Progenitor cell of endocrine pancreas (in vitro differentiated cells): ENCODE results near the gene HIGD2A. TPM values are rescaled to one million over a fixed set of nuclear protein-coding genes. Genes with fewer than 3 reads are reported as not detected.

Experiments used
- DNase-seq: peaks from one replicate; pipeline ENCODE4 v3.0.0; 2021; ENCODE audit warnings: low spot score; ENCODE audit not compliant: unreplicated experiment
- H3K27ac Mint-ChIP-seq: 2 replicates; pipeline ENCODE4 v1.8.0; 2021; ENCODE audit warnings: mild to moderate bottlenecking, moderate library complexity, mixed read lengths
- H3K27me3 Mint-ChIP-seq: 2 replicates; pipeline ENCODE4 v1.8.0; 2021; ENCODE audit warnings: mixed read lengths
- H3K36me3 Mint-ChIP-seq: 2 replicates; pipeline ENCODE4 v1.8.0; 2022; ENCODE audit warnings: mixed read lengths; ENCODE audit not compliant: insufficient read depth
- H3K4me1 Mint-ChIP-seq: 2 replicates; pipeline ENCODE4 v1.8.0; 2021; ENCODE audit warnings: low read depth, mixed read lengths
- H3K4me3 Mint-ChIP-seq: 2 replicates; pipeline ENCODE4 v1.8.0; 2021; ENCODE audit warnings: low read depth, mild to moderate bottlenecking, moderate library complexity, mixed read lengths
- H3K9me3 Mint-ChIP-seq: 2 replicates; pipeline ENCODE4 v1.8.0; 2021; ENCODE audit warnings: low read depth, mixed read lengths
- total RNA-seq: library from RNA; stranded (reverse); gene quantifications from 2 replicates; pipeline ENCODE4 v1.2.1, GENCODE V29; 2021
- TF ChIP-seq, protein P1 (sequence below): fragments of 200-600 bp; sonication (generic); IDR thresholded peaks from one replicate; pipeline ENCODE4 v1.5.0; 2021; ENCODE audit warnings: antibody characterized with exemption, mild to moderate bottlenecking; ENCODE audit not compliant: unreplicated experiment

Gene HIGD2A
- total RNA-seq, 1 donor from 2014 or later = 96.8 TPM

DNA sequence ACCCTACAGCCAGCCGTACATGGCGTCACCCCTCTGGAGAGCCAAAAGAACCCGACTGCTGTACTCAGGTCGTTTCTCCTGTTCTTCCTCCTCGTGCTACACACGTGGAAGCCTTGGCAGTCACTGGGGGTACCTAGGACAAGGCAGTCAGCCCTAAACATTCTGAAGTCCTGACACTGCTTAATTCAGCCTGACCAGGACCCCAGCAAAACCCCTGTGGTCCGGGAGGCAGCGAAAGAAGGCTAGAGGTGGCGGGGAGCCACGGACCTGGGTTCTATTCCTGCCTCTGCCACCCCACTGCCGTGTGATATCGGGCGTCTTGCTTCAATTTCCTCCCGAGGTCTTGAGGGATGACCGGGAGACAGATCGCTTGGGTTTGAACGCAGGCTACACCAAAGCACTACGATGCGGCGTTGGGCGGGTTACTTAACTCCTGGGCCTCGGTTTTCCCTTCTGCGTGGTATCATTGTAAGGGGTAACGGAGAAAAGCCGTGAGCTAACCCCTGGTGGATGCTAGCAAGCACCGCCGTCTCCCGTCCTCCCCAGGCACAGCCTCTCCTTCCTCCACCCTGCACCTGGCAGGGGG is 23.7 kb upstream of the HIGD2A start:
- Mint-ChIP-seq H3K4me3 (peak overlapping the region; percentile 68), H3K27ac (peak overlapping the region; percentile 29), H3K27me3 (peaks cover 37% of the 10 kb centered on the region), H3K36me3 (peaks cover 13% of the 10 kb centered on the region), H3K4me1 (peaks cover under 1% of the 10 kb centered on the region), H3K9me3 (no peaks in the 10 kb centered on the region)
- TF ChIP-seq, protein P1, sequence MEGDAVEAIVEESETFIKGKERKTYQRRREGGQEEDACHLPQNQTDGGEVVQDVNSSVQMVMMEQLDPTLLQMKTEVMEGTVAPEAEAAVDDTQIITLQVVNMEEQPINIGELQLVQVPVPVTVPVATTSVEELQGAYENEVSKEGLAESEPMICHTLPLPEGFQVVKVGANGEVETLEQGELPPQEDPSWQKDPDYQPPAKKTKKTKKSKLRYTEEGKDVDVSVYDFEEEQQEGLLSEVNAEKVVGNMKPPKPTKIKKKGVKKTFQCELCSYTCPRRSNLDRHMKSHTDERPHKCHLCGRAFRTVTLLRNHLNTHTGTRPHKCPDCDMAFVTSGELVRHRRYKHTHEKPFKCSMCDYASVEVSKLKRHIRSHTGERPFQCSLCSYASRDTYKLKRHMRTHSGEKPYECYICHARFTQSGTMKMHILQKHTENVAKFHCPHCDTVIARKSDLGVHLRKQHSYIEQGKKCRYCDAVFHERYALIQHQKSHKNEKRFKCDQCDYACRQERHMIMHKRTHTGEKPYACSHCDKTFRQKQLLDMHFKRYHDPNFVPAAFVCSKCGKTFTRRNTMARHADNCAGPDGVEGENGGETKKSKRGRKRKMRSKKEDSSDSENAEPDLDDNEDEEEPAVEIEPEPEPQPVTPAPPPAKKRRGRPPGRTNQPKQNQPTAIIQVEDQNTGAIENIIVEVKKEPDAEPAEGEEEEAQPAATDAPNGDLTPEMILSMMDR = no peak
- DNase-seq = no peak

DNA sequence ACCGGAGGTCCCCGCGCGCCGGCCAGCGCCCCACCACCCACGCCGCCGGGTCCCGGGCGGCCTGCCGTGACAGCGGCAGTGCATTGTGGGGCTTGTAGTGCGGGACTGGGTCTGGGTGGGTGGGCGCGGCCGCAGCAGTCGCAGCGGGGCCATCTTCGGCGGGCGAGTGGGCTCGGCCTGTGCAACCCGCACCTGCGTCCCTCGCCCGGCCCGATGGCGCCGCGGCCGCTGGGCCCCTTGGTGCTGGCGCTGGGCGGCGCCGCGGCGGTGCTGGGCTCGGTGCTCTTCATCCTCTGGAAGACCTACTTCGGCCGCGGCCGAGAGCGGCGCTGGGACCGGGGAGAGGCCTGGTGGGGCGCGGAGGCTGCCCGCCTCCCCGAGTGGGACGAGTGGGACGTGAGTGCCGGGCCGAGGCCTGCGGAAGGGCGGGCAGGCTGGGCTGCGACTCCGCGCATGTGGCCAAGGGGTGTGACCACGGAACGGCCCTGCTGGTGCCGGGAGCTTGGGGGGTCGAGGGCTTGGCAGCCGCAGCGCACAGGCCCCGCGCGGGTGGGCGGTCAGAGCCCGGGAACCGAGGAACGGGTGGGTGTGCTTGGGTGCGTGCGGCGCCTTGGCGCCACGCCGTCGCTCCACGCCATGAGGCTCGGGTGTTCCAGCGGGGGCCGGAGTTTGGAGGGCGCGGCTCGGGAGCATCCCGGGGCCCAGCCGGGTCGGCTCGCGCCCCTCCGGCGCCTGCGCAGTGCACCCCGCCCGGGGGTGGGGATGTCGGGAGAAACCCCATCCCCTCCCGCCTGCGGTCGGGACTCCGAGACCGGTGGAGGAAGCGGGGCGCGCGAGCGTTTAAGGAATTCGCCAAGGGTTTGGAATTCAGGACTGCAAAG is 23.0 kb upstream of the HIGD2A start, which contains the start of gene ARL10:
Gene ARL10, plus strand, starts transcription at position 137 of the 881 bp plus-strand sequence. Its CDS starts 77 bp downstream, at position 214.
- TF ChIP-seq, protein P1 = no peak
- Mint-ChIP-seq H3K27me3 (peaks cover 37% of the 10 kb centered on the region), H3K4me3 (peak within 1 kb of the TSS; percentile 72), H3K27ac (peak within 1 kb of the TSS; percentile 29), H3K4me1 (no peaks in the 10 kb centered on the region), H3K36me3 (peaks cover 13% of the 10 kb centered on the region), H3K9me3 (no peaks in the 10 kb centered on the region)
- DNase-seq = peak; percentile 22

DNA sequence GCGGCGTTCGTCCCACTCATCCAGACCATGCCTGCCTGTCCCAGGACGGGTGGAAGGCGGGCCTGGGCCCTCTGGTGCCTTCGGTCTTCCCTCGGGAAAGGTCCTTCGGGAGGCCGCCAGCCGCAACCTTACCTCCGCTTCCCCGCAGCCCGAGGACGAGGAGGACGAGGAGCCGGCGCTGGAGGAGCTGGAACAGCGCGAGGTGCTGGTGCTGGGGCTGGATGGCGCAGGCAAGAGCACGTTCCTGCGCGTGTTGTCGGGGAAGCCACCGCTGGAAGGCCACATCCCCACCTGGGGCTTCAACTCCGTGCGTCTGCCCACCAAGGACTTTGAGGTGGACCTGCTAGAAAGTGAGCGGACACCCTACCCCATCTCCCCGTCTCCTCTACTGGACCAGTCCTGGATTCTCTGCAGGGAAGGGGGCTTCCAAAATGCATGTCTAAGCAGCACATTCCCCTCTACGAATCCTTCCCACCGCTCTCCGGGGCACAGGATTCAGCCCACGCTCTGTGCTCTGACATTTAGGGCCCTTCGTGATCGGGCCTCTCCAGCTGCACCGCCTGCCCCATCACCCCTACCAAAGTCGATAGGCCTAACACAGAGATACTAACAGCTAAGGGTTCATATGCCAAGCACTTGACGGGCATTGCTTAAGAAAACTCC is 22.2 kb upstream of the HIGD2A start:
- no peak overlapping the region for H3K27ac Mint-ChIP-seq
- peaks cover 37% of the 10 kb centered on the region for H3K27me3 Mint-ChIP-seq
- H3K36me3 Mint-ChIP-seq = peaks cover 15% of the 10 kb centered on the region
- DNase-seq = no peak
- no peaks in the 10 kb centered on the region for H3K4me1 Mint-ChIP-seq
- H3K4me3 Mint-ChIP-seq = peak overlapping the region; percentile 72
- H3K9me3 Mint-ChIP-seq = no peaks in the 10 kb centered on the region
- TF ChIP-seq, protein P1 = no peak

DNA sequence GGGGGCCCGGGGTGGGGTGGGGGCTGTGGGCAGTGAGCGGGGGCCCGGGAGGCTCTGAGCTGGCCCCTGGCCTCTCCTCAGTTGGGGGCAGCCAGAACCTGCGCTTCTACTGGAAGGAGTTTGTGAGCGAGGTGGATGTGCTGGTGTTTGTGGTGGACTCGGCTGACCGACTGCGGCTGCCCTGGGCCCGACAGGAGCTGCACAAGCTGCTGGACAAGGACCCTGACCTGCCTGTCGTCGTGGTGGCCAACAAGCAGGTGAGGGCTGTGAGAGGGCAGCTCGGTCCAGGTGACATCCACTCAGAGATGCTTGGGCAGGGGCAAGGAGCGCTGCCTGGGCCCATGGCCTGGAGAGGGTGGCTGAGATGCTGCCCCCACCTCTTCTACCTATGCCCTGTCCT is 19.8 kb upstream of the HIGD2A start:
- TF ChIP-seq, protein P1 = no peak
- no peak overlapping the region for H3K27ac Mint-ChIP-seq
- peaks cover 19% of the 10 kb centered on the region for H3K27me3 Mint-ChIP-seq
- peaks cover 15% of the 10 kb centered on the region for H3K36me3 Mint-ChIP-seq
- no peaks in the 10 kb centered on the region for H3K4me1 Mint-ChIP-seq
- no peaks in the 10 kb centered on the region for H3K9me3 Mint-ChIP-seq
- no peak for DNase-seq
- no peak overlapping the region for H3K4me3 Mint-ChIP-seq
